Choroid plexus epithelial cell (primary cell): Measurements from ENCODE around the gene GRK3.

Experiments
- DNase-seq: peaks from one replicate; pipeline ENCODE4 v3.0.0-alpha.2; 2010; ENCODE audit warnings: low read depth
- H3K4me3 ChIP-seq: 2 replicates; pipeline ENCODE4 v1.5.1; 2011; ENCODE audit warnings: low read depth, mild to moderate bottlenecking, control low read depth, low read length, moderate library complexity
- TF ChIP-seq, protein P1 (sequence below): conservative IDR thresholded peaks from 2 replicates; pipeline ENCODE4 v1.5.1; 2011; ENCODE audit warnings: low read depth, mild to moderate bottlenecking, control low read depth, inconsistent platforms, low read length, moderate library complexity

The GRK3 gene

DNA sequence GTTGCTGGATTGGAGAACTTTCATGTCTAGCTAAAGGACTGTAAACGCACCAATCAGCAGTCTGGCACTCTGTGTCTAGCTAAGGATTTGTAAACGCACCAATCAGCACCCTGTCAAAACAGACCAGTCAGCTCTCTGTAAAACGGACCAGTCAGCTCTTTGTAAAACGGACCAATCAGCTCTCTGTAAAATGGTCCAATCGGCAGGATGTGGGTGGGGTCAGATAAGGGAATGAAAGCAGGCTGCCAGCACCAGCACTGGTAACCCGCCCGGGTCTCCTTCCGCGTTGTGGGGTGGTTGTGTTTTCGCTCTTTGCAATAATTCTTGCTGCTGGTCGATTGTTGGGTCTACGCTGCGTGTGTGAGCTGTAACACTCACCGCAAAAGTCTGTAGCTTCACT lies 188.8 kb downstream of the GRK3 start:
- no peak for DNase-seq
- TF ChIP-seq, protein P1, sequence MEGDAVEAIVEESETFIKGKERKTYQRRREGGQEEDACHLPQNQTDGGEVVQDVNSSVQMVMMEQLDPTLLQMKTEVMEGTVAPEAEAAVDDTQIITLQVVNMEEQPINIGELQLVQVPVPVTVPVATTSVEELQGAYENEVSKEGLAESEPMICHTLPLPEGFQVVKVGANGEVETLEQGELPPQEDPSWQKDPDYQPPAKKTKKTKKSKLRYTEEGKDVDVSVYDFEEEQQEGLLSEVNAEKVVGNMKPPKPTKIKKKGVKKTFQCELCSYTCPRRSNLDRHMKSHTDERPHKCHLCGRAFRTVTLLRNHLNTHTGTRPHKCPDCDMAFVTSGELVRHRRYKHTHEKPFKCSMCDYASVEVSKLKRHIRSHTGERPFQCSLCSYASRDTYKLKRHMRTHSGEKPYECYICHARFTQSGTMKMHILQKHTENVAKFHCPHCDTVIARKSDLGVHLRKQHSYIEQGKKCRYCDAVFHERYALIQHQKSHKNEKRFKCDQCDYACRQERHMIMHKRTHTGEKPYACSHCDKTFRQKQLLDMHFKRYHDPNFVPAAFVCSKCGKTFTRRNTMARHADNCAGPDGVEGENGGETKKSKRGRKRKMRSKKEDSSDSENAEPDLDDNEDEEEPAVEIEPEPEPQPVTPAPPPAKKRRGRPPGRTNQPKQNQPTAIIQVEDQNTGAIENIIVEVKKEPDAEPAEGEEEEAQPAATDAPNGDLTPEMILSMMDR = no peak
- no peak overlapping the region for H3K4me3 ChIP-seq

DNA sequence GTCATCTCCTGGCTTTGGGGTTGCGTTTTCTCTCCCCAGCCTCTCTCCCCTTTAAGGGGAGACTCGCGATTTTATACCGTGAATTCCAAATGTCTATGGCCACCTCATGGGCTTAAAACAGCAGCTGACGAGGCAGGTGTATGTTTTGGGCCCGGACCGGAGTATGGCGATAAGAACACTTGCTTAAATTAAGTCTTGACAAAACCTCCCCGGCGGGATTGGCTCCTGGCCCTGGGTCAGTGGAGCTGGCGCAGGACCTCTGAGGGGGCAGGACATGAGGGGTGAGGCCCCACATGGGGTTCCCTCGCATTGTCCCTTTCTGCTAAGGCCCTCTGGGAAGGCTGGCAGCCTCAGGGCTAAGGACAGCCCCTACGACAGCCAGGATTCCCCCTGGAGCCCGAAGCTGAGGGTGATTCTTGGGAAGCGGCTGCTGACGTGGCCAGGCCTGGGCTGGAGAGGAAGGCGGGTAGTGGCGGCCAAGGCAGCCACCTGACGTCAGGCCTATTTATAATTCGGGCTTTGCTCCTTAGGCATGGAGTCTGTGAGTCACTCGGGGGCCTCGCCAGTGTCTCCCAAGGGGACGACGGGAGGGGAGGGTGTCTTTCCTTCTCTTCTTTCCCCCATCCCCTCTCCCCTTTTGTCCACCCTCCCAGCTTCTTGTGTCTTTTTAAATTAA lies 190.2 kb downstream of the GRK3 start:
- DNase-seq = peak; percentile 76
- TF ChIP-seq, protein P1 = no peak
- H3K4me3 ChIP-seq = no peak overlapping the region

DNA sequence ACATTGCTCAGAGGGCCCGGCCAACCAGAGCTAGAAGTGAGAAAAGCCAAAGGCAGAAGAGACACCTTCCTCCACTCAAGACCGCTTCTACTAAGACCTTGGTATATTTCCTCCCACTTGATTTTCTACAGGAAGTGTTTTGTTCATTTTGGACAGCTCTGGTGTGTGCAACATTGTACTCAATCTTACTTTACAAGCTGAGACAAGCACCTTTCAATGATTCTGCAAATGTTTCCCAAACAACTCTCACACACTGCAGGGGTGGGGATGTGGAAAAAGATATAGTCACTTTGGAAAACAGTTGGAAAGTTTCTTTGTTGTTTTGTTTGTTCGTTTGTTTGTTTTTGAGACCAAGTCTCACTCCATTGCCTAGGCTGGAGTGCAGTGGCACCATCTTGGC lies 193.2 kb downstream of the GRK3 start:
- no peak overlapping the region for H3K4me3 ChIP-seq
- TF ChIP-seq, protein P1 = no peak
- DNase-seq = no peak

DNA sequence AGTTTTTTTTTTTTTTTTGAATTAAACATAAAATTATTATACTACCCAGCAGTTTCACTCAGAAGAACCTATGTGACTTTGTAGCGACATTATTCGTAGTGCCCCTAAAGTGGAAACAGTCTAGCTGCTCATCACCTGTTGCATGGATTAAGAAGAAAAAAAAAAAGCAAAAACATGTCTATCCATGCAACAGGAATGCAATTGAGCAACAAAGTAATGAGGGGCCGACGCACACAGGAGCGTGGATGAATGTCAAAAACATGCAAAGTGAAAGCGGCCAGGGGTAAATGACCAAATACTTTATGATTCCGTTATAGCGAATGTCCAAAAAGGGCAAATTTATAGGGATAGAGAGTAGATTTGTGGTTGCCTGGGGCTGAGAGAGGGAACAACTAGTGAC lies 193.8 kb downstream of the GRK3 start:
- DNase-seq = no peak
- TF ChIP-seq, protein P1 = no peak
- no peak overlapping the region for H3K4me3 ChIP-seq

DNA sequence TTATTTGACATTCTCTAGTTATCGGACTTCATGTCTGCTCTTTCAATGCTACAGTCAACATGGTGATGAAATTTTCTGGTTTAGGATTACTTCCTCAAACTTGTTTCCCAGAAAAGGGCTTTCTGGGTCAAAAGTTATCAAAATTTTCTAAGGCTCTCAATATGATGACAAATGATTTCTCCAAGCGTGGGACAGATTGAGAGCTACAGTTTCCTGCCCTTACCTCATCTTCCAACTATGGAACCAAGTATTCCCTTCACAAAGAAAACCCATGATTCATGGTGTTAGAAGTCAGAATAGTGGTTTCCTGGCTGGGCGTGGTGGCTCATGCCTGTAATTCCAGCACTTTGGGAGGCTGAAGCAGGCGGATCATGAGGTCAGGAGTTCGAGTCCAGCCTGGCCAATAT lies 195.4 kb downstream of the GRK3 start:
- peak; percentile 95 for DNase-seq
- H3K4me3 ChIP-seq = no peak overlapping the region
- TF ChIP-seq, protein P1 = no peak

DNA sequence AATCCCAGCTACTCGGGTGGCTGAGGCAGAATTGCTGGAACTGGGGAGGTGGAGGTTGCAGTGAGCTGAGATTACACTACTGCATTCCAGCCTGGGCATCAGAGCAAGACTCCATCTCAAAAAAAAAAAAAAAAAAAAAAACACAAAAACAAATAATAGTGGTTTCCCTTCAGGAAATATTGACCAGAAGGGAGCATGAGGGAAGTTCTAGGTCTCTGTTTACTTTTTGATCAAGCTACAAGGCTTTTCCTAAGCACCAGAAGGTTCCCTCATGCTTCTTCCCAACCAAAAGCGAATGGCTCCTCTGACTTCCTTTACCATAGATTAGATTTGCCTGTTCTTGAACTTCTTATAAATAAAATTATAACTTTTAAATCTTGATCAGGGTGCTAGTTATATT lies 195.8 kb downstream of the GRK3 start:
- no peak overlapping the region for H3K4me3 ChIP-seq
- DNase-seq = peak; percentile 31
- TF ChIP-seq, protein P1 = no peak
